ENCODE data around the gene SKI. TPM values are rescaled to one million over a fixed set of nuclear protein-coding genes. Genes with fewer than 3 reads are reported as not detected.

Gene SKI
- total RNA-seq, 3 donors from 2014 or later, result 22.1 to 33.8 (median 26.7) TPM

GRCh38 chr1:2266301-2266975 lies 38.3 kb downstream of the SKI start:
- intact Hi-C loops (cut with DNase I; ENCODE audit: low total_unique reads), result no loop called here
- Histone ChIP-seq H3K27me3 (no peaks in the 10 kb centered on the region), H3K27ac (peak overlapping the region in 1 of 2 donors; percentile 30), H3K9me3 (no peaks in the 10 kb centered on the region), H3K36me3 (no peaks in the 10 kb centered on the region), H3K4me3 (peak overlapping the region in 1 of 3 donors; percentile 43), H3K4me1 (peaks cover 10 to 22% of the 10 kb centered on the region in 2 donors)
- no peak for TF ChIP-seq CTCF (IDR thresholded peaks at IDR 0.05)
- no peak for TF ChIP-seq POLR2A (IDR thresholded peaks at IDR 0.05)
- no peak for TF ChIP-seq POLR2AphosphoS5 (IDR thresholded peaks at IDR 0.05)
- no peak for DNase-seq (ENCODE audit: low spot score in 2 of 2)

- peak overlapping the region in 1 of 2 donors; percentile 30 for H3K27ac ChIP-seq
- no peaks in the 10 kb centered on the region for H3K9me3 ChIP-seq
- no peak for DNase-seq (ENCODE audit: low spot score in 2 of 2)
- H3K4me1 ChIP-seq, result peaks cover 11 to 22% of the 10 kb centered on the region in 2 donors
- H3K27me3 ChIP-seq, result no peaks in the 10 kb centered on the region
- no peaks in the 10 kb centered on the region for H3K36me3 ChIP-seq
- TF ChIP-seq POLR2AphosphoS5 (IDR thresholded peaks at IDR 0.05) (no peak), POLR2A (IDR thresholded peaks at IDR 0.05) (no peak), CTCF (IDR thresholded peaks at IDR 0.05) (no peak)
- H3K4me3 ChIP-seq, result peak overlapping the region in 1 of 3 donors; percentile 43
- intact Hi-C loops (cut with DNase I; ENCODE audit: low total_unique reads), result no loop called here
Observed at GRCh38 chr1:2267051-2267830, 39.1 kb downstream of the SKI start.

GRCh38 chr1:2267862-2268261 lies 39.7 kb downstream of the SKI start:
- TF ChIP-seq POLR2A (IDR thresholded peaks at IDR 0.05), result no peak
- no peak for TF ChIP-seq POLR2AphosphoS5 (IDR thresholded peaks at IDR 0.05)
- no peak for TF ChIP-seq CTCF (IDR thresholded peaks at IDR 0.05)
- H3K27me3 ChIP-seq, result no peaks in the 10 kb centered on the region
- no peaks in the 10 kb centered on the region for H3K36me3 ChIP-seq
- DNase-seq (ENCODE audit: low spot score in 2 of 2), result no peak
- peaks cover 15 to 22% of the 10 kb centered on the region in 2 donors for H3K4me1 ChIP-seq
- H3K4me3 ChIP-seq, result peak overlapping the region in 1 of 3 donors; percentile 43
- intact Hi-C loops (cut with DNase I; ENCODE audit: low total_unique reads), result no loop called here
- H3K9me3 ChIP-seq, result no peaks in the 10 kb centered on the region
- H3K27ac ChIP-seq, result peak overlapping the region in 1 of 2 donors; percentile 30

- no peaks in the 10 kb centered on the region for H3K36me3 ChIP-seq
- peaks cover 18 to 25% of the 10 kb centered on the region in 2 donors for H3K4me1 ChIP-seq
- no peaks in the 10 kb centered on the region for H3K9me3 ChIP-seq
- H3K27ac ChIP-seq, result peak overlapping the region in 1 of 2 donors; percentile 4
- intact Hi-C loops (cut with DNase I; ENCODE audit: low total_unique reads), result no loop called here
- no peak overlapping the region for H3K4me3 ChIP-seq
- TF ChIP-seq CTCF (IDR thresholded peaks at IDR 0.05), result no peak
- DNase-seq (ENCODE audit: low spot score in 2 of 2), result no peak
- no peaks in the 10 kb centered on the region for H3K27me3 ChIP-seq
Observed at GRCh38 chr1:2268285-2269056, 40.4 kb downstream of the SKI start.

Data from breast epithelium (tissue), 4 donors.